SH-SY5Y (cell line): Measurements from ENCODE around the gene USH2A.

Experiments
- GATA2 ChIP-seq: IDR thresholded peaks from 2 replicates; pipeline ENCODE4 v1.6.1; 2011; ENCODE audit warnings: mild to moderate bottlenecking, low read depth, low read length
- GATA3 ChIP-seq: IDR thresholded peaks from 2 replicates; pipeline ENCODE4 v1.6.1; 2011; ENCODE audit warnings: low read depth, mild to moderate bottlenecking, low read length, moderate library complexity

DNA sequence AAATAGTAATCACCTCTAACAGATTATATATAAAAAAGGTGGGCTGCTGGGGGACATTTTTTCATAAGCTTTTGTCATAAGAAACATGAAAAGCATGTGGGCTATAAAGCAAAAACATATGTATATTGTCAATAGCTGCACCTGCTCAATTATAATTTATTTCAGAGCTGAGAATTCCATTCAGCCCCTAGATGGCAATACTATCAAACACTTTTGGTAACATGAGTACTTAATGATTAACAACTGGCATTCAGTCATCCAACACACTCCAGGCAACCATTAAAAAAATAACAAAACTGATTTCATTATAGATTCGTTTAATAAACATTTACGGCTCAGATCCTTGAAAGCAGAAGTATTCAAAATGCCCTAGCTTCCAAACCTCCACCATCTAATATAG, 741.0 kb downstream of the USH2A start:
- TF ChIP-seq GATA2 (no peak), GATA3 (no peak)
